ENCODE measurements around the gene CHRM5.

Gene CHRM5

GRCh38 chr15:34109797-34110663, 141.7 kb downstream of the CHRM5 start:
- no peak overlapping the region for H3K9ac ChIP-seq (ENCODE audit: low read depth in 1 of 2, low read length in 2 of 2)
- H3K27me3 ChIP-seq (ENCODE audit: control insufficient read depth in 2 of 2, insufficient read depth in 2 of 2, low read length in 2 of 2) = no peaks in the 10 kb centered on the region
- H3K4me1 ChIP-seq (ENCODE audit: control insufficient read depth in 2 of 2, insufficient read depth in 2 of 2, low read length in 2 of 2) = no peaks in the 10 kb centered on the region
- no peaks in the 10 kb centered on the region for H3K36me3 ChIP-seq (ENCODE audit: control insufficient read depth in 2 of 2, insufficient read depth in 2 of 2, low read length in 2 of 2)
- no peak overlapping the region for H3K4me3 ChIP-seq (ENCODE audit: low read length in 2 of 2)
- H3K9me3 ChIP-seq (ENCODE audit: control insufficient read depth in 2 of 2, low read length in 2 of 2) = no peaks in the 10 kb centered on the region
- no peak overlapping the region for H3K27ac ChIP-seq (ENCODE audit: low read depth in 2 of 2, low read length in 2 of 2)

GRCh38 chr15:34111488-34111887, 143.2 kb downstream of the CHRM5 start:
- Histone ChIP-seq H3K27me3 (ENCODE audit: control insufficient read depth in 2 of 2, insufficient read depth in 2 of 2, low read length in 2 of 2) (no peaks in the 10 kb centered on the region), H3K27ac (ENCODE audit: low read depth in 2 of 2, low read length in 2 of 2) (no peak overlapping the region), H3K4me1 (ENCODE audit: control insufficient read depth in 2 of 2, insufficient read depth in 2 of 2, low read length in 2 of 2) (no peaks in the 10 kb centered on the region), H3K4me3 (ENCODE audit: low read length in 2 of 2) (no peak overlapping the region), H3K9ac (ENCODE audit: low read depth in 1 of 2, low read length in 2 of 2) (no peak overlapping the region), H3K36me3 (ENCODE audit: control insufficient read depth in 2 of 2, insufficient read depth in 2 of 2, low read length in 2 of 2) (no peaks in the 10 kb centered on the region), H3K9me3 (ENCODE audit: control insufficient read depth in 2 of 2, low read length in 2 of 2) (no peaks in the 10 kb centered on the region)

GRCh38 chr15:34114215-34114614, 145.9 kb downstream of the CHRM5 start:
- H3K36me3 ChIP-seq (ENCODE audit: control insufficient read depth in 2 of 2, insufficient read depth in 2 of 2, low read length in 2 of 2) = no peaks in the 10 kb centered on the region
- no peaks in the 10 kb centered on the region for H3K9me3 ChIP-seq (ENCODE audit: control insufficient read depth in 2 of 2, low read length in 2 of 2)
- H3K4me3 ChIP-seq (ENCODE audit: low read length in 2 of 2) = no peak overlapping the region
- no peak overlapping the region for H3K9ac ChIP-seq (ENCODE audit: low read depth in 1 of 2, low read length in 2 of 2)
- H3K27ac ChIP-seq (ENCODE audit: low read depth in 2 of 2, low read length in 2 of 2) = no peak overlapping the region
- no peaks in the 10 kb centered on the region for H3K27me3 ChIP-seq (ENCODE audit: control insufficient read depth in 2 of 2, insufficient read depth in 2 of 2, low read length in 2 of 2)
- no peaks in the 10 kb centered on the region for H3K4me1 ChIP-seq (ENCODE audit: control insufficient read depth in 2 of 2, insufficient read depth in 2 of 2, low read length in 2 of 2)

- Histone ChIP-seq H3K27ac (ENCODE audit: low read depth in 2 of 2, low read length in 2 of 2) (no peak overlapping the region), H3K4me3 (ENCODE audit: low read length in 2 of 2) (no peak overlapping the region), H3K9me3 (ENCODE audit: control insufficient read depth in 2 of 2, low read length in 2 of 2) (no peaks in the 10 kb centered on the region), H3K4me1 (ENCODE audit: control insufficient read depth in 2 of 2, insufficient read depth in 2 of 2, low read length in 2 of 2) (no peaks in the 10 kb centered on the region), H3K27me3 (ENCODE audit: control insufficient read depth in 2 of 2, insufficient read depth in 2 of 2, low read length in 2 of 2) (no peaks in the 10 kb centered on the region), H3K36me3 (ENCODE audit: control insufficient read depth in 2 of 2, insufficient read depth in 2 of 2, low read length in 2 of 2) (no peaks in the 10 kb centered on the region), H3K9ac (ENCODE audit: low read depth in 1 of 2, low read length in 2 of 2) (no peak overlapping the region)
These were observed 146.4 kb downstream of the CHRM5 start for GRCh38 chr15:34114739-34115138.

GRCh38 chr15:34116620-34117019, 148.3 kb downstream of the CHRM5 start:
- Histone ChIP-seq H3K4me3 (ENCODE audit: low read length in 2 of 2) (no peak overlapping the region), H3K27ac (ENCODE audit: low read depth in 2 of 2, low read length in 2 of 2) (no peak overlapping the region), H3K9ac (ENCODE audit: low read depth in 1 of 2, low read length in 2 of 2) (no peak overlapping the region), H3K4me1 (ENCODE audit: control insufficient read depth in 2 of 2, insufficient read depth in 2 of 2, low read length in 2 of 2) (no peaks in the 10 kb centered on the region), H3K27me3 (ENCODE audit: control insufficient read depth in 2 of 2, insufficient read depth in 2 of 2, low read length in 2 of 2) (no peaks in the 10 kb centered on the region), H3K9me3 (ENCODE audit: control insufficient read depth in 2 of 2, low read length in 2 of 2) (no peaks in the 10 kb centered on the region), H3K36me3 (ENCODE audit: control insufficient read depth in 2 of 2, insufficient read depth in 2 of 2, low read length in 2 of 2) (no peaks in the 10 kb centered on the region)

Measured in mucosa of rectum (tissue), 2 donors.